Caki2 (cell line): ENCODE data around the gene EPRS1. TPM values are rescaled to one million over a fixed set of nuclear protein-coding genes. Genes with fewer than 3 reads are reported as not detected.
"Not testable (repeated sequence)": the region's sequence is repeated elsewhere in the genome, so short reads cannot be mapped to it uniquely, and the experiment has no call there.

Source experiments
- DNase-seq: peaks from one replicate; pipeline ENCODE4 v3.0.0-alpha.2; 2015; ENCODE audit warnings: low read depth
- in situ Hi-C: cut with HindIII; loops from 2 replicates; pipeline ENCODE4 v1.10.0; 2016; ENCODE audit warnings: low sequenced_read_pairs, low pct_unique_long_range_greater_than_20kb, mixed read lengths
- total RNA-seq: library from RNA; depleted of rRNA; stranded (reverse); fragments of >200 nt; shearing (Covaris generic); gene quantifications from 2 replicates; pipeline ENCODE4 v1.2.3, GENCODE V29; 2014; ENCODE audit warnings: low replicate concordance

Gene EPRS1
- total RNA-seq, 1 experiment from 2014 or later = 60.9 TPM

GRCh38 chr1:220044678-220045355 lies 1.5 kb downstream of the EPRS1 start:
- no peak for DNase-seq
- in situ Hi-C loops = no loop called here

DNA sequence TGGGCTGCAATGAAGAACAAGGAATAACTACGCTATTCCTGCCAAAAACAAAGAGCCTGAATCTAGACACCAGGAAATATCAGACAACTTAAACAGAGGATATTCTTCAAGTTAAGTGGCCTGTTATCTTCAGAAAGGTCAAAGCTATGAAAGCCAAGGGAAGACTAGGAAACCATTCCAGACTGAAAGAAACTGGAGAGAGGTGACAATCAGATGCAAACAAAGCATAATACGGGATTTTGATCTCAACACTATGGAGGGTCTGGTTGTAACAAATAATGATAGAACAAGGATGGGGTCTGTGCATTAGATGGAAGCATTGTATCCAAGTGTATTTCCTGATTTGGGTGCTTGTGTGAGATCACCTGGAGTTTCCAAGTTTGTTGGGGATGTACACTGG lies 2.7 kb downstream of the EPRS1 start:
- DNase-seq = no peak
- in situ Hi-C loops = no loop called here

DNA sequence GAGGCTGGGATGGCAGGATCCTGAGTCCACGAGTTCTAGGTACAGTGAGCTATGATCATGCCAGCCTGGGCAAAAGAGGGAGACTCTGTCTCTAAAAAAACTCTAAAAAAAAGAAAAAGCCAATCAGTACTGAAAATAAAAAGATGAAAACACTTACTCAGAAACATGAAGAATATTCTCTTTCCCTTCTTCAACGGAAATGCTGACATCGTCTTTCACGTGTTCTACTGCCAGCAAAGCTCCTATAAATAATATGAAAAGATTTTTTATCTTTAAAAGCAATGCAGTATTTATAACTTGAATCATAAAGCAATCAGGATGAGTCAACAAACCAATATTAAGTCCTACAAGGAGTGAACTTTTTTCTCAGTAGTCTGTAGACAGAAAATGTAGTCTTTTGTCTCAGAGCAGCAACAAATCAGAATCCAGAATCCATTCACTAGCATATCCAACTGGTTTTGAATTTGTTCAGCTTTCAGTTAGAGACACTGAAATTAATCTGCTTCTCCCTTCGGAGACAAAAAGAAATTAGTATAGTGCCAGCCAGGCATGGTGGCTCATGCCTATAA lies 6.2 kb downstream of the EPRS1 start:
- no peak for DNase-seq
- in situ Hi-C loops = no loop called here

DNA sequence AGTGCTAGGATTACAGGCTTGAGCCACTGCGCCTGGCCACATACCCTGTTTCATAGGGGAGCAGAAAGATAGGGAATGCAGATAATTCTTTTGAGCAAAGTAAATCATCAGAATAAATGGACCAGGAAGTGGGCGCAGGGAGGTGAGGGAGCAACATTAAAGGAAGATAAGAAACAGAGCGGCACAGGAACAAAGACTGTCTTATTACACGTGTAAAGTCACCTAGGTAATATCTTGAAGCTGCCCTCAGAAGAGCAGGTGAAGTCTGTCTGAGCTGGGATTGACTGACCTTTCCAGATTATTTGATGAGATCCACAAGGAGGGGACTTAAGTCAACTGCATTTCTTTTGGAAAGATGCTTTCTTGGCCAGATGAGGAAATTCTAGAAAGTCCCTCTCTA lies 7.7 kb downstream of the EPRS1 start:
- no peak for DNase-seq
- in situ Hi-C loops = no loop called here

DNA sequence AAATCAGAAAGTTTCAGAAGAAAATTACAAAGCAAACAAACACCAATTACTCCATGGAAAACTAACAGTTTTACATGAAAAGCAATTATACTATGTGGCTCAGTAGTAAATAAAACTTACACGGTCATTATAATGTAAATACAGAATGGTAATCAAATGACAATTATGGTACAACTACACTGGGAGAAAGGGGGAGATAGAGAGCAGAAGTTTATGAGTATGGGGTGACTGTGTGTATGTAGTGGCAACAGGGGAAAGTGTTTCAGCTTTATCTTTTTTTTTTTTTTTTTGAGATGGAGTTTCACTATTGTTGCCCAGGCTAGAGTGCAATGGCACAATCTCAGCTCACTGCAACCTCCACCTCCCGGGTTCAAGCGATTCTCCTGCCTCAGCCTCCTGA lies 8.5 kb downstream of the EPRS1 start:
- in situ Hi-C loops, DNase-seq: not testable (repeated sequence)

GRCh38 chr1:220032911-220033310 lies 13.4 kb downstream of the EPRS1 start:
- in situ Hi-C loops = no loop called here
- no peak for DNase-seq

DNA sequence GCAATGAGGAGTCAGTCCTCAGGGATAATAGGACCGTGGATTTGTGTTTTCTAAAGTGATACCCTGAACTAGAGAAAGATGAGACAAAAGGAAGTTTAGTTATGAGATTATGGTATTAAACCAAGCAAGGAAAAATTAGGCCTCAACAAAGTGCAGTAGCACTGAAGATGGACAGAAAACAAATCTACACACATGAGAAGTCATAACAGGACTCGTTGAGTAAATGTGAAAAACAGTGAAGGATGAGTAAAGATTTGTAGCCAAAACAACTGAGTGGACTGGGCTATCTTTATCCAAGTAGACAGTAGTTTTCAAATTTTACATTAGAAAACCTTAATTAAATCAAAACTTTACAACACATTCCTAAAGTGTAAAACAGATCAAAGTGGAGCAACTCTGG lies 15.0 kb downstream of the EPRS1 start:
- in situ Hi-C loops = no loop called here
- no peak for DNase-seq

GRCh38 chr1:220028346-220028895 lies 17.9 kb downstream of the EPRS1 start:
- no peak for DNase-seq
- in situ Hi-C loops = no loop called here

GRCh38 chr1:220019071-220019470 lies 27.2 kb downstream of the EPRS1 start:
- in situ Hi-C loops = no loop called here

GRCh38 chr1:220013497-220013896 lies 32.8 kb downstream of the EPRS1 start:
- no peak for DNase-seq
- in situ Hi-C loops = no loop called here

More at GRCh38 chr1:220019071-220019470, 27.2 kb downstream of the EPRS1 start:
- DNase-seq = no peak

GRCh38 chr1:220012259-220012658 lies 34.0 kb downstream of the EPRS1 start:
- no peak for DNase-seq
- in situ Hi-C loops = no loop called here

DNA sequence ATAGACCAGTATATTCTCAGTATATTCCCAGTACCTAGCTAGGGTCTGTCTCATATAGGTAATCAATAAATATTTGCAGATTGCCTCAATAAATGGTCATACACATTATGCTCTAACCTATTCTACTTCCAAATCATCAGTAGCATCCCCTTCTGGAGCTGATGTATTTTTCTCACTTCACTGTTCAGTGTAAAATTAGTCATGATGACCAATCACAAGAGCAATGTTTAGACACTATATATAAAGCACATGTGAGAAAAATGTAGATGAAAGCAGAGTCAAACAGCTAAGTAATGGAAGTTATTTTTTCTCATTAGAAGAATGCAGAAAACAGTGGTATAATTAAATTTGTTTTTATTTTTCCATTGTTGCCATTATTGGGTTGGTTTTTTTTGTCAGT lies 34.7 kb downstream of the EPRS1 start:
- DNase-seq = no peak
- in situ Hi-C loops = no loop called here

DNA sequence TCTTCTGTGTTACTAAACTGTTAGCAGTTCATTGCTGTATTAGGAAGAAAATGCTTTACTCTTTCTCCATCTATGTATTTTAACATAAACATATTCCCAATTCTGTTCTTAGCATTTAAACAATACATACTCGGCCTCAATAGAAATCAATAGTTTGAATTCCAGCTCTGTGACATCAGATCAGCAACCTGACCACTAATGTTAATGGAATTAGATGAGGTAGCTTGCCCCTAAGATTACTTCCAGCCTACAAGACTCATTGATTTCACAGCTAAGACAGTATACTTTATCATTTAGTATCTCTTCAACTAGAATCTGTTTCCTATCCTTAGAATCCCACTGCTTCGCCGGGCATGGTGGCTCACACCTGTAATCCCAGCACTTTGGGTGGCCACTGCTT lies 38.9 kb downstream of the EPRS1 start:
- no peak for DNase-seq
- in situ Hi-C loops = no loop called here

GRCh38 chr1:220005489-220005888 lies 40.8 kb downstream of the EPRS1 start:
- in situ Hi-C loops = no loop called here
- DNase-seq = no peak

DNA sequence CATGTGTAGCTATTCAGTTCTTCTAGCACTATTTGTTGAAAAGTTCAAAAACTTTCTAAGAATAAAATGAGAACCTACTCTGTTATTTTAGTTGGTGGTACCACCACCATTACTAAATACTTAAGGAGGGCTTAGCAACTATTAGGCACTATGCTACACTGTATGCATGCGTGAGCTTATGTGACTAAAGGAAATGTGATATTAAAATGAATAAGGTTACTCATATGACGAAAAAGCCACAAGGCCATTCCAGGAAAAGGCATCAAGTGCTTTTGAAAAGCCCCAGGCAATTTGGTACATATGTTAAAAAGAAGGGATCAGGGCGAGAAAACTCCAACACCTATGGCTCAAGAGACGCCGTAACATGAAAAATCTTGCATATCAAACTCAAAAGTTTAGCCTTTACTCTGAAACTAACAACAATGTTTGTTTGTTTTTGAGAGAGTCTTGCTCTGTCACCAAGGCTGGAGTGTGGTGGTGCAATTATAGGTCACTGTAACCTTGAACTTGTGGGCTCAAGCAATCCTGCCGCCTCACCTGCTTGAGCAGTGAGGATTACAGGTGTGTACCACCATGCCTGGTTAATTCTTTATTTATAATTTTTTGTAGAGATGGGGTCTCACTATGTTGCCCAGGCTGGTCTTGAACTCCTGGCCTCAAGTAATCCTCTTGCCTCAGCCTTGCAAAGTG lies 42.5 kb downstream of the EPRS1 start:
- DNase-seq = no peak
- in situ Hi-C loops = no loop called here

- in situ Hi-C loops = no loop called here
- no peak for DNase-seq
Measured at GRCh38 chr1:220003015-220003414, 43.3 kb downstream of the EPRS1 start.

- in situ Hi-C loops = no loop called here
- DNase-seq = peak; percentile 78
Measured at GRCh38 chr1:220001095-220001501, 45.2 kb downstream of the EPRS1 start.

DNA sequence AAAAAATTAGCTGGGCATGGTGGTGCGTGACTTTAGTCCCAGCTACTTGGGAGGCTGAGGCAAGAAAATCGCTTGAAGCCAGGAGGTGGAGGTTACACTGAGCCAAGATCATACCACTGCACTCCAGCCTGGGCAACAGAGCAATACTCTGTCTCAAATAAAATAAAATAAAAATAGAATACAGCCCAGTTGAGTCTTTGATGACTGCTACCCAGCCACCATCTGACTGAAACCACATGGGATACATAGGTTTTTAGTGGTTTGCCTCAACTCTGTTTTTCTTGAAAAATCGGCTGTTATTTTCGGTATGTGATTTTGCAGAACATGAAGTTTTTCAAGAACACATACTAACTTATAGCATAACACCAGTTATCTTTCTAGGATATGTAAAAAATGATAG lies 46.5 kb downstream of the EPRS1 start:
- no peak for DNase-seq
- in situ Hi-C loops = no loop called here
